Hepatocyte (in vitro differentiated cells): Measurements from ENCODE around the gene SETX. TPM values are rescaled to one million over a fixed set of nuclear protein-coding genes. Genes with fewer than 3 reads are reported as not detected.

Source experiments
- DNase-seq: peaks from one replicate; pipeline ENCODE4 v3.0.0-alpha.2; 2016; ENCODE audit warnings: low spot score
- H2AFZ ChIP-seq: fragments of 200-600 bp; sonication (generic); 2 replicates; pipeline ENCODE4 v1.6.0; 2016; ENCODE audit warnings: antibody characterized with exemption, mild to moderate bottlenecking
- H3K27ac ChIP-seq: fragments of 200-600 bp; sonication (generic); 2 replicates; pipeline ENCODE4 v1.5.1; 2016; ENCODE audit warnings: mild to moderate bottlenecking
- H3K27me3 ChIP-seq: fragments of 200-600 bp; sonication (generic); 2 replicates; pipeline ENCODE4 v1.6.1; 2016
- H3K36me3 ChIP-seq: fragments of 200-600 bp; sonication (generic); replicated peaks from 2 replicates; pipeline ENCODE4 v1.5.1; 2016; ENCODE audit warnings: low read depth; ENCODE audit not compliant: insufficient read depth
- H3K4me1 ChIP-seq: fragments of 200-600 bp; sonication (generic); 2 replicates; pipeline ENCODE4 v1.5.1; 2016; ENCODE audit warnings: mild to moderate bottlenecking, moderate library complexity; ENCODE audit not compliant: insufficient read depth
- H3K4me2 ChIP-seq: fragments of 200-600 bp; sonication (generic); 2 replicates; pipeline ENCODE4 v1.6.0; 2016
- H3K4me3 ChIP-seq: fragments of 200-600 bp; sonication (generic); 2 replicates; pipeline ENCODE4 v1.5.1; 2016; ENCODE audit warnings: mild to moderate bottlenecking
- H3K79me2 ChIP-seq: fragments of 200-600 bp; sonication (generic); 2 replicates; pipeline ENCODE4 v1.6.0; 2017; ENCODE audit warnings: mild to moderate bottlenecking
- H3K9me2 ChIP-seq: fragments of 200-600 bp; sonication (generic); replicated peaks from 2 replicates; pipeline ENCODE4 v1.6.0; 2017; ENCODE audit warnings: mild to moderate bottlenecking; ENCODE audit not compliant: insufficient read depth
- H3K9me3 ChIP-seq: fragments of 200-600 bp; sonication (generic); 2 replicates; pipeline ENCODE4 v1.5.1; 2016; ENCODE audit warnings: low read depth, mild to moderate bottlenecking
- H4K20me1 ChIP-seq: fragments of 200-600 bp; sonication (generic); 2 replicates; pipeline ENCODE4 v1.6.0; 2016; ENCODE audit warnings: mild to moderate bottlenecking; ENCODE audit not compliant: insufficient read depth, poor library complexity, severe bottlenecking
- CTCF ChIP-seq: fragments of 200-600 bp; sonication (generic); IDR thresholded peaks from 2 replicates; pipeline ENCODE4 v1.5.1; 2016; ENCODE audit warnings: antibody characterized with exemption, mild to moderate bottlenecking; ENCODE audit not compliant: poor library complexity
- EZH2 ChIP-seq: fragments of 200-600 bp; sonication (generic); IDR thresholded peaks from 2 replicates; pipeline ENCODE4 v1.6.1; 2016; ENCODE audit warnings: antibody characterized with exemption, mild to moderate bottlenecking, borderline replicate concordance
- EZH2phosphoT487 ChIP-seq: fragments of 200-600 bp; sonication (generic); IDR thresholded peaks from one replicate; pipeline ENCODE4 v1.6.1; 2018; ENCODE audit warnings: antibody characterized with exemption, mild to moderate bottlenecking, low read depth, moderate library complexity; ENCODE audit not compliant: unreplicated experiment, severe bottlenecking
- WGBS: methylation state at CpG from one replicate; pipeline ENCODE4 v1.1.6; 2016; ENCODE audit warnings: low lambda C conversion rate; ENCODE audit errors: missing lambda C conversion rate; 5-methylcytosine and 5-hydroxymethylcytosine counted together
- polyA plus RNA-seq: library from polyadenylated mRNA; unstranded; fragments of >200 nt; fragmentation: Nextera tagmentation; extraction: Ambion mirVana; gene quantifications from 2 replicates; pipeline ENCODE4 v1.2.1, GENCODE V29; 2016
- total RNA-seq: library from RNA; depleted of rRNA; stranded (reverse); fragments of >200 nt; gene quantifications from 2 replicates; pipeline ENCODE4 v1.2.3, GENCODE V29; 2014

Gene SETX
- total and polyA plus RNA-seq, 2 experiments from 2014 or later: 12.0 to 61.0 TPM

- no peaks in the 10 kb centered on the region for H4K20me1 ChIP-seq
- no peak overlapping the region for H3K27ac ChIP-seq
- no peak overlapping the region for H3K4me3 ChIP-seq
- H3K36me3 ChIP-seq: no peaks in the 10 kb centered on the region
- H3K9me3 ChIP-seq: no peaks in the 10 kb centered on the region
- no peak overlapping the region for H3K4me2 ChIP-seq
- no peak overlapping the region for H2AFZ ChIP-seq
- H3K27me3 ChIP-seq: no peaks in the 10 kb centered on the region
- H3K9me2 ChIP-seq: no peaks in the 10 kb centered on the region
- no peak for DNase-seq
- TF ChIP-seq EZH2phosphoT487 (no peak), CTCF (no peak)
- no peaks in the 10 kb centered on the region for H3K79me2 ChIP-seq
- 87% methylated on average over 6 of the region's 8 CpGs for WGBS
- peaks cover 8% of the 10 kb centered on the region for H3K4me1 ChIP-seq
Measured at GRCh38 chr9:132249690-132250089, 105.1 kb downstream of the SETX start.

DNA sequence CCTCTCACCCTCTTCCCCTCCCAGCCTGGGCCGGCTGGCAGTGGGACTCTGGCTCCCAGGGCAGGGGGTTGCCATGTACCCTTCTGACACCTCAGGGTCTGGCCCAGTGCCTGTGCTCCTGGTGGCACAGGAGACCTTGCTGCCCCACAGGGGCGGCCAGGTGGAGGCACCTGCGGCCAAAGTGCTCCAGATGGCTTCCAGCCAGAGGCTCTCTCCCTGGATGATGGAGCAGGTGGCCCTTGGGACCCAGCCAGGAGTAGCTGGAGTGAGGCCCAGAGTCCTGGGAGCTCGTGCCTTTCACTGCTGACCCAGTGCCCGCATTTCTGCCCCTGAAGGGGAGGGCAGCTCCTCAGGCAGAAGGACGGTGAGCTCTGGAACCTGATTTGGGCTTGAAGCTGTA is 105.7 kb downstream of the SETX start:
- 91% methylated on average over 6 of the region's 6 CpGs for WGBS
- H3K36me3 ChIP-seq: no peaks in the 10 kb centered on the region
- H3K9me2 ChIP-seq: no peaks in the 10 kb centered on the region
- no peaks in the 10 kb centered on the region for H3K27me3 ChIP-seq
- H3K79me2 ChIP-seq: no peaks in the 10 kb centered on the region
- H3K4me3 ChIP-seq: no peak overlapping the region
- H3K9me3 ChIP-seq: no peaks in the 10 kb centered on the region
- H3K27ac ChIP-seq: no peak overlapping the region
- no peak overlapping the region for H3K4me2 ChIP-seq
- no peaks in the 10 kb centered on the region for H4K20me1 ChIP-seq
- peaks cover 8% of the 10 kb centered on the region for H3K4me1 ChIP-seq
- no peak overlapping the region for H2AFZ ChIP-seq
- DNase-seq: no peak
- TF ChIP-seq EZH2phosphoT487 (no peak), EZH2 (no peak), CTCF (no peak)

DNA sequence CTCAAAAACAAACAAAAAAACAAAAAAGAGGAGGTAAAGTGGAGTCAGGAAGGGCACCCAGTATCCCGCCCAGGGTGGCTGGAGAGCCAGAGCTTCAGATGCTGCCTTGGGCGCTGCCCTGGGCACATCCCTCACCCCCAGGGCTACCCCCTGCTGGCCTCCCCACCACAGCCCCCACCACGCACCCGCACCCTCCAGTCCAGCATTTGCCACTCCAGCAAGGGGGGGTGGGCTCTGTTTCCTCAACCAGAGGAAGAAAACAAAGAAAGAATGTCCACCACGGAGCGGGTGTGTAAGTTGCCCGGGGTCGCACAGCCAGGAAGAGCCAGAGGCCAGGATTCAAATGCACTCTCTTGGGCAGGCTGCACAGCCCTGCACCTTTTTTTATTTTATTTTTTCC is 106.8 kb downstream of the SETX start:
- Histone ChIP-seq H3K4me1 (peaks cover 8% of the 10 kb centered on the region), H4K20me1 (no peaks in the 10 kb centered on the region), H3K9me3 (no peaks in the 10 kb centered on the region), H3K4me2 (no peak overlapping the region), H2AFZ (no peak overlapping the region), H3K4me3 (no peak overlapping the region), H3K27me3 (no peaks in the 10 kb centered on the region), H3K9me2 (no peaks in the 10 kb centered on the region), H3K27ac (no peak overlapping the region), H3K79me2 (no peaks in the 10 kb centered on the region), H3K36me3 (no peaks in the 10 kb centered on the region)
- TF ChIP-seq EZH2 (no peak), EZH2phosphoT487 (no peak), CTCF (no peak)
- WGBS: 85% methylated on average over 8 of the region's 8 CpGs
- no peak for DNase-seq

DNA sequence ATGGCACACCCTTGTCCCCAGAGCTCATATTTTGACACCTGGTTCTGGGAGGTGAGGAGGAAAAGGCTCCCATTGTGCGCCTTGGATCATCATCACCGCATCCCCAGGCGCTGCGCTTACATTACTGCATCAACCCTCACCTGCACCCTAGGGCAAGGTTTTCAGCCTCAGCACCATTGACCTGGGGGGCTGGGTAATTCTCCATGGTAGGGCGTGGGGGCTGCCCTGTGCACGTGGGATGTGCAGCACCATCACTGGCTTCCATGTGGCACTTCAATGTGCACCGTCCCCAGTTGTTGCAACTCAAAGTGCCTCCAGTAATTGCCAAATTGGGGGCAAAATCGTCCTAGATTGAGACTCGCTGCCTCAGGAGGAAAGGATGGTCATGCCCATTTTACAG is 109.3 kb downstream of the SETX start:
- Histone ChIP-seq H3K4me1 (peaks cover 17% of the 10 kb centered on the region), H3K9me3 (no peaks in the 10 kb centered on the region), H3K79me2 (no peaks in the 10 kb centered on the region), H3K27ac (no peak overlapping the region), H3K4me2 (no peak overlapping the region), H4K20me1 (no peaks in the 10 kb centered on the region), H2AFZ (no peak overlapping the region), H3K27me3 (no peaks in the 10 kb centered on the region), H3K4me3 (no peak overlapping the region), H3K9me2 (no peaks in the 10 kb centered on the region), H3K36me3 (no peaks in the 10 kb centered on the region)
- TF ChIP-seq EZH2 (no peak), EZH2phosphoT487 (no peak), CTCF (no peak)
- no peak for DNase-seq
- 90% methylated on average over 9 of the region's 9 CpGs for WGBS
